COLO829 (cell line): Measurements from ENCODE around the gene FUT2.
"Not testable (repeated sequence)": the region's sequence is repeated elsewhere in the genome, so short reads cannot be mapped to it uniquely, and the experiment has no call there.

ENCODE experiments used
- DNase-seq: peaks from one replicate; pipeline ENCODE4 v3.0.0; 2012; ENCODE audit warnings: low spot score

Gene FUT2

DNA sequence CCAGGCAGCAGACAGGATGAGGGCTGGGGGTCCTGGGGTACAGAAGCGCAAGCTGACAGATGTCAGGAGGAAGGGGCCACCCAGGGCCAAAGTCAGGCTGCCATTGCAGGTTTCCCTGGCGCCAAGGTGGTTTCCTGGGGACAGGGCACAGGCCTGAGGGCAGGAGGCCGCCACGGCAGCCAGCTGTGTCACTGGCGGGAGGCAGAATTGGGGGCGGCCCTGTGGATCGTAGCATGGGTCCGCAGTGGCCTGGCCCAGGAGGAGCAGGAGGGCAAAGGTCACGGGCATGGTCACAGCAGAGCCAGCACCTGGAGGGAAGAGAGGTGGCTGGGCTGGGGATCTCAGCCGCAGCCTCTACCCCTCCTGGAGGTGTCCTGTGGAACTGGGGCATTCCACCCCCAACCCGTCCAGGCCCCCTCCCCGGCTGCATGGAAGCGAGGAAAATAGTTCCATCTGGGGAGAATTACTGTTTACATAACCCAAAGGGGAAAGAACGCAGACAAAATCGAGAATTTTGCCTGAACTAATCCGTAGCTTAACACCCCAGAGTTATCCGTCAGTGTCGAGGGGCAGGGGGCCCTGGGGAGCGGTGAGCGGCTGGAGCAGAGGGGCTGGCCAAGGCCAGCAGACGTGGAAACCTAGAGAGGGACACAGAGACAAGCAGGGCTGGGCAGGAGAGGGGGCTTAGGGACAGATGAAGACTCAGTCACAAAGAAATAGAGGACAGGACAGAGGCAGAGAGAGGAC lies 24.9 kb upstream of the FUT2 start:
- DNase-seq = no peak

GRCh38 chr19:48671446-48671995 lies 24.2 kb upstream of the FUT2 start:
- DNase-seq = no peak

DNA sequence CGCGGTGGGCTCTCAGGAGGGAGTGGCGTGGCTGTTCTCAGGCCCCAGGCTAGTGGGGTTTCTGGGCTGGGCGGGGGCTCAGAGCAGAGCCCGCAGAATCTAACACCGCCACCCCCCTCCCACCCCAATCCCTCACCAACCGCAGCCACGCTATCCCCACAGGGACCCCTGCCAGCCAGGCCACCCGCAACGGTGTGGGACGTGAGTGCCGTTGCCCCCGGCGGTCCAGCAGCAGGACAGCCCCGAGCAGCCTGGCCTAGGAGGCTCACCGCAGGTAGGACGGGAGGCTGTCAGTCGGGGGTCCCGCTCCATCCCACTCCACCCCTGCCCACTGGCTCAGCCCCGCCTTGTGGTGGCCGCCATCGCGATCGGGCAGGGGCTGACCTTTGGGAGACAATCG lies 22.8 kb upstream of the FUT2 start, which contains the start of gene NTN5:
TSS of gene NTN5 (minus strand) at position 24 of the 400 bp plus-strand sequence. CDS start 2,031 bp downstream, outside the sequence.
- DNase-seq = no peak

GRCh38 chr19:48673436-48674100 lies 22.2 kb upstream of the FUT2 start:
- DNase-seq = no peak

GRCh38 chr19:48674216-48674809 lies 21.5 kb upstream of the FUT2 start:
- DNase-seq = no peak

DNA sequence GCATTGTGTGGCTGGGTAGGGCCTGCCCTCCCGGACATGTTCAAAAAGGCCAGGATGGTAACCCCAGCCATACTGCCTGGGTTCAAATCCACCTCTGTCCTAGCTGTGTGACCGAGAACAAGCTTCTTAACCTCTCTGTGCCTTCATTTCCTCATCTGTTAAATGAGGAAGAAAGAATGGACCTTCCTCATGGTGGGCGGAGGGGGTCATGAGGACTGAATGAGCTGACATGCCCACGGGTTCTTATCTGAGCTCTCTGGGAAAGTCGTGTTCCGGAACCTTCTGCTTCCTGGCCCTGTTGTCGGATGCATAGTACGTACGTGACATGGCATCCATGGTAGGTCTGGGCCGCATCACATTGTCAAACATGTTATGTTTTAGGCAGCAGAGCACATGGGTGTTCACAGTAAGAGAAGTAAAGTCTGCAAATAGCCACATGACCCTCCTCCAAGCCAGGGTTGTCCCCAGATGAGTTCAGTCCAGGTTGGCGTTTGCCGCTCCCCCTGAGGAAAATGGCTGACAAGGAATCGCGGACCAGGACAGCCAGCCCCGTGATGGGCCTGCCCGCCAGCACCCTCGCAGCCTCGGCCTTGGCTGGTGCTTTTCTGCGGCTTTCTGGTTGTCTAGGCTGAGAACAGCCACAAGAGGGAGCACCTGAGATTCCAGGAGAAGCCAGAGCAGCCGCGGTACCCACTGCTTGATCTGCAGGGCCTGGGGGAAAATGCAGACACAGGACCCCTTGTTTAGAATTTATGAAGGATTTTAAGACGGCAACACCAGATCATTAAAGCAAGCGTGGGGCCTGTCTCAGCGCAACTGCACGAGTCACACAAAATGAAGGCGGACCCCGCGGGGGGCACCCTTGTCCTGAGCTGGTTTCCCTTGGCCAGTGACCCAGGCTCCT lies 20.6 kb upstream of the FUT2 start:
- DNase-seq = peak; percentile 95

- DNase-seq = no peak
Measured at GRCh38 chr19:48676487-48676886, 19.3 kb upstream of the FUT2 start.

- no peak for DNase-seq
Measured at GRCh38 chr19:48676887-48677286, 18.9 kb upstream of the FUT2 start.

GRCh38 chr19:48678201-48678600 lies 17.6 kb upstream of the FUT2 start:
- DNase-seq = no peak

GRCh38 chr19:48680006-48680405 lies 15.8 kb upstream of the FUT2 start:
- DNase-seq = not testable (repeated sequence)

DNA sequence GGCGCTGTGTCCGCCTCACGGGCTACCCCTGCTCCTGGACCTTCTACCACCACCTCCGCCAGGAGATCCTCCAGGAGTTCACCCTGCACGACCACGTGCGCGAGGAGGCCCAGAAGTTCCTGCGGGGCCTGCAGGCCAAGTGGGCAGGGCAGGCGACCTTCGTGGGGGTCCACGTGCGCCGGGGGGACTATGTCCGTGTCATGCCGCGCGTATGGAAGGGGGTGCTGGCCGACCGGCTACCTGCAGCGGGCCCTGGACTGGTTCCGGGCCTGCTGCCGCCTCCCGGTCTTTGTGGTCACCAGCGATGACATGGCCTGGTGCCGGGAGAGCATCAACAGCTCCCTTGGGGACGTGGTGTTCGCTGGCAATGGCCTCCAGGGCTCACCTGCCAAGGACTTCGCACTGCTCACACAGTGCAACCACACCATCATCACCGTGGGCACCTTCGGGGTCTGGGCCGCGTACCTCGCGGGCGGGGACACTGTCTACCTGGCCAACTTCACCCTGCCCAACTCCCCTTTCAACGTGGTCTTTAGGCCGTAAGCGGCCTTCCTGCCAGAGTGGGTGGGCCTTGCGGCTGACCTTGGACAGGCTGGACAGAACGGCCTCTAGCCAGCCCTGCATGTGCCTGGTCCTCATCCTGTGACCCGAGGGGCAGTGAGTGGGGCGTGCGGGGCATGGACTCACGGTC lies 15.2 kb upstream of the FUT2 start:
- no peak for DNase-seq

DNA sequence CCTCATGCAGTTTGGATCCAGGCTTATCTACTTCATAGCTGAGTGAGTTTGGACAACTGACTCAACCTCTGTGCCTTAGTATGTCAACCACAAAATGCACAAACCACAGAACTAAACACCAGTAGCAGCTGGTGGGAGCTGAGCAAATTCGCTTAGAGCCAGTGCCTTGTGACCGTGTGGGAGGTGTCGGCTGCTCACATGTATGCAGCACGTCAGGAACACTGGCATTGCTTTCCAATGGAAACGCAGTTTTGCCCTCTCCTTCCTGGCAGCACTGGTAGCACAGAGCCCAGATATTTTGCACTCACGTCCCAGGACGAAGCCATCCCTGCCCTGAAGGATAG lies 14.7 kb upstream of the FUT2 start:
- no peak for DNase-seq

DNA sequence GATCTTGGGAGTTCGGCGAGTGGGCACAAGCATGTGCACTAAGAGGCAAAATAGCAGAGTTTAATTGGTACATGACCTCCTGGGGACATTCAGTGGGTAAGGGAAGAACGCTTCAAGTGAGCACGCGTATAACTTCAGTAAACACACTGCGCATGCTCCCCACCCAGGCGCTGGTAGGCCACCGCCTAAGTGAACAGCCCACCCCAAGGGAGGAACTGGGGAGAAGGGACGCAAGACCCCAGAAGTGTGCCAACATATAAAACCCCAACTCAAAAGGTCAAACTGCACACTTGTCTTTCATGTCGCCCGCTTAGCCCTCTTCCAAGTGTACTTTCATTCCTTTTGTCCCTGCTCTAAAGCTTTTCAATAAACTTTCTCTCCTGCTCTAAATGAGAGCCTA lies 12.4 kb upstream of the FUT2 start:
- DNase-seq = no peak

GRCh38 chr19:48685583-48685982 lies 10.2 kb upstream of the FUT2 start:
- no peak for DNase-seq

DNA sequence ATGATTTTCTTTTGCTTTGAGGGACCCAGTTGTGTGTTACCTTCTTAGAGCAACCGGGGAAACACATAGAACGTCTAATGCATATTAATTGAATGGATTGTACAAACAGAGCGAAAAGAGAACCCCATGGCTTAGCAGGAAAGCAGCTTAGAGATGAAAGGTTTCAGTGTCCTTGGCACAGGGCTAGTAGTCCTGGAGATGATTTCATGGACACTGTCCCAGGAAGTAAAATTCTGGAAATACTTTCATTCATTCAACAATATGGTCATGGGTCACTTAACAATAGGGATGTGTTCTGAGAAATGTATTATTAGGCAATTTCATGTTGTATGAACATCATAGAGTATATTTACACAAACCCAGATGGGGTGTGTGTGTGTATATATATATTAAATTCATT lies 9.7 kb upstream of the FUT2 start:
- peak; percentile 47 for DNase-seq

GRCh38 chr19:48686637-48687036 lies 9.1 kb upstream of the FUT2 start:
- DNase-seq = not testable (repeated sequence)

DNA sequence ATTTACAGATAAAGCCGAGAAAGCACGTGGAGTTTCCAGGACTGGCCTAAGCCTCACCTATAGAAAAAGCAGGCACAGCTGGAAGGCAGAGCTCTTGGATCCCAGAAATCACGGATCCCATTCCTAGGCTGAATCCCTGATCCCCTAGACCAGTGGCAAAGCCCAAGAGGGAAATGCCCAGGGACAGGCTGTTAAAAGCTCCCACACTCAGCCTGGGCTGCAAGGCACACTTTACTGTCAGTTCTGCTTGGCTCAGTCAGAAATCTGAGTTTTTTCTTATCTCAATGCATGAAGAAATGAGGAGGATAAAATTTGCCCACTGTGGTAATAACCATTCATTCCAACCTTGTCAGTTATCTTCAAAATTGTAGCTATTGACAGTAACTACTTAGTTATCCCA lies 8.0 kb upstream of the FUT2 start:
- DNase-seq = no peak

GRCh38 chr19:48689449-48689848 lies 6.3 kb upstream of the FUT2 start:
- DNase-seq = no peak

DNA sequence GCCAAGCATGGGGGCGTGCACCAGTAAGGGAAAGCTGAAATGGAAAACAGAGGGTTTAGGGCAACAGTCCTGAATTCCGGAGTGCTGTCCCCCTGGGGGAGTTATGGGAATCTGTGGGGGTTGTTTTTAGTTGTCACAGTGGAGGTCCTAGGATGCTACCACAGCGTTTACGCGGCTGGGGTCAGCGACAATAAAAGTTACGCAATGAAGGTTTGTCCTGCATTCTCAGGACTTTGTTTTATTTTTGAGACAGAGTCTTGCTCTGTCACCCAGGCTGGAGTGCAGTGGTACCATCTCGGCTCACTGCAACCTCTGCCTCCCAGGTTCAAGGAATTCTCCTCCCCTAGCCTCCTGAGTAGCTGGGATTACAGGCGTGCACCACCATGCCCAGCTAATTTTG lies 2.1 kb upstream of the FUT2 start:
- DNase-seq = not testable (repeated sequence)

DNA sequence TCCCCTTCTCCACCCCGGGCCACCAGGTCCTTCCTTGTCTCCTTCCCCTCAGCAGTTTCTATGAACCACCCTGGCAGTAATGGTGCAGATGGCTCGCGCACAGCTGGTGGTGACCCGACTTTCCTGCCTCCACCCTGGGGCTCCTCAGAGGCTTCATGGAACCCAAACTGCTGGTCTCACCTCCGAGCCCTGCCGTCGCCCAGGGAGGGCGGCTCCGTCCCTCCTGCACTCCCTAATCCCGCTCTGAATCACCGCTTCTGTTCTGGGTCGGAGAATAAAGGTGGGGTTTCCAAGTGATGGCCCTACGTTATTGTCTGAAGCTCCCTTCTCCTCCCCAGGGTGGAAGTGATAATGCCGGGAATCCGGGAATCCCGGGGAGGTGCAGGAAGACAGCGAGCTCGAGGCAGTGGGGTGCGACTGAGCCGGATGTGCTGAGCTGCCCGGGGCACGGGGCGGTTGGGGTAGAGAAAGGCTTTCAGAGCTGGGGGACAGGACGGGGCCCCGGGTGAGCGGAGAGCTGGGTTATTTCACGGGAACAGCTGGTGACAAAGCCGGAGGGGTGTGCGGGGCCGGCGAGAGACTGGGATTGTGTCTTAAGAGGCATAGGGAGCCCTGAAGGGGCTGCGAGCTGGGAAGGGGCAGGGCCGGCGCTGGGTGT lies 711 bp downstream of the FUT2 start:
- no peak for DNase-seq

- no peak for DNase-seq
Measured at GRCh38 chr19:48698046-48698445, 2.3 kb downstream of the FUT2 start.
